Brain microvascular endothelial cell (primary cell): ENCODE data around the gene PHF2.

ENCODE experiments used
- DNase-seq: peaks from one replicate; pipeline ENCODE4 v3.0.0-alpha.2; 2020
- H3K27ac ChIP-seq: fragments of 250-450 bp; sonication (Bioruptor Pico); 2 replicates; pipeline ENCODE4 v1.5.1; 2020; ENCODE audit warnings: mild to moderate bottlenecking, moderate library complexity
- H3K27me3 ChIP-seq: fragments of 250-450 bp; sonication (Bioruptor Pico); replicated peaks from 2 replicates; pipeline ENCODE4 v1.5.1; 2020; ENCODE audit warnings: mild to moderate bottlenecking
- H3K36me3 ChIP-seq: fragments of 250-450 bp; sonication (Bioruptor Pico); replicated peaks from 2 replicates; pipeline ENCODE4 v1.5.1; 2020; ENCODE audit warnings: mild to moderate bottlenecking
- H3K4me3 ChIP-seq: 2 replicates; pipeline ENCODE4 v1.5.1; 2011; ENCODE audit warnings: low read depth, mild to moderate bottlenecking, control low read depth, low read length, moderate library complexity
- in situ Hi-C: cut with HindIII; loops from 2 replicates; pipeline ENCODE4 v1.10.0; 2017; ENCODE audit warnings: low sequenced_read_pairs, low pct_ligation_motif_present
- TF ChIP-seq, protein P1 (sequence below): IDR thresholded peaks from 2 replicates; pipeline ENCODE4 v1.5.1; 2011; ENCODE audit warnings: low read depth, mild to moderate bottlenecking, moderate library complexity, low read length, control low read depth, inconsistent platforms; ENCODE audit errors: missing control alignments

The PHF2 gene

DNA sequence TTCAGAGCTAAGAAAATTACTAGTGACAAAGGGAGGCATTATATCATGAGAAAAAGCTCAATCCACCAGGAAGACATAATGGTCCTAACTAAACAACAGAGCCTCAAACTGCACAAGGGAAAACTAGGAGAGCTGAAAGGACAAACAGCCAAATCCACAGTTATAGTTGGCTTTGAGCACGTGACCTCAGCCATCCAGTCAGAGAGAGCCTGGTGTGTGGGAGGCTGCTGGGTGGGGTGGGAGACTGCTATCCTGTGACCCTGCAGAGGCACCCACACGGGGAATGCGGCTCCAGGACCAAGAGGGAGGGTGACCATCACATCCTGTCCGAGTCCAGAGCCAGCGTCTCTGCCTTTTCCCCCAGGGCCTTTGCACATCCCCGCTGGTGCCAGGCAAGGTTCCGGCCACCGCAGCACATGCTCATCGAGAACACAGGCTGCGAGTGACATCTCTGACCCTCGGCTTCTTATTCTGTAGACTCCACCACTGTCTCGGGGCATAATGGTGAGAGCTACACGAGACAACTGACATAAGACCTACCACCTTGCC is 145.1 kb downstream of the PHF2 start:
- H3K27ac ChIP-seq, result no peak overlapping the region
- in situ Hi-C loops, result no loop called here
- TF ChIP-seq, protein P1, sequence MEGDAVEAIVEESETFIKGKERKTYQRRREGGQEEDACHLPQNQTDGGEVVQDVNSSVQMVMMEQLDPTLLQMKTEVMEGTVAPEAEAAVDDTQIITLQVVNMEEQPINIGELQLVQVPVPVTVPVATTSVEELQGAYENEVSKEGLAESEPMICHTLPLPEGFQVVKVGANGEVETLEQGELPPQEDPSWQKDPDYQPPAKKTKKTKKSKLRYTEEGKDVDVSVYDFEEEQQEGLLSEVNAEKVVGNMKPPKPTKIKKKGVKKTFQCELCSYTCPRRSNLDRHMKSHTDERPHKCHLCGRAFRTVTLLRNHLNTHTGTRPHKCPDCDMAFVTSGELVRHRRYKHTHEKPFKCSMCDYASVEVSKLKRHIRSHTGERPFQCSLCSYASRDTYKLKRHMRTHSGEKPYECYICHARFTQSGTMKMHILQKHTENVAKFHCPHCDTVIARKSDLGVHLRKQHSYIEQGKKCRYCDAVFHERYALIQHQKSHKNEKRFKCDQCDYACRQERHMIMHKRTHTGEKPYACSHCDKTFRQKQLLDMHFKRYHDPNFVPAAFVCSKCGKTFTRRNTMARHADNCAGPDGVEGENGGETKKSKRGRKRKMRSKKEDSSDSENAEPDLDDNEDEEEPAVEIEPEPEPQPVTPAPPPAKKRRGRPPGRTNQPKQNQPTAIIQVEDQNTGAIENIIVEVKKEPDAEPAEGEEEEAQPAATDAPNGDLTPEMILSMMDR, result no peak
- no peak for DNase-seq
- H3K27me3 ChIP-seq, result no peaks in the 10 kb centered on the region
- H3K4me3 ChIP-seq, result no peak overlapping the region
- no peaks in the 10 kb centered on the region for H3K36me3 ChIP-seq

DNA sequence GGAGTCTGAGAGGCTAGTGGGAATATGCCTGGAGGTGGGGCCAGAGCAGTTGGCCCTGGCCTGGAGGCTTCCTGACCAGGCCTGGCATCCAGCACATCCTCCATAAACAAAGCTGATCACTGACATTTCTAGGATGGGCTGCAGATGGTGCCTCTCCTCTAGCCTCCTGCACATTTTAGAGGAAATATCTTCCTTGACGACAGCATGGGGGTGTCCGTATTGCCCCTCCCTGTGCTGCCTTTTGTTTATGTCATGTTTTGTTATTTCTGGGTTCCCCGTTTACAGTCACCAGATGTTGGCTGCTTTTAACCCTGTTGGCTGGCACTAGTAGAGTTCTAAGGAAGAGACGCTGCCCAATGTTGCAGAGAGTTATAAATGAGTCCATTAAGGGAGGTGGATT is 148.5 kb downstream of the PHF2 start:
- Histone ChIP-seq H3K4me3 (no peak overlapping the region), H3K27ac (no peak overlapping the region), H3K27me3 (no peaks in the 10 kb centered on the region), H3K36me3 (no peaks in the 10 kb centered on the region)
- in situ Hi-C loops, result no loop called here
- DNase-seq, result no peak
- TF ChIP-seq, protein P1, result no peak

DNA sequence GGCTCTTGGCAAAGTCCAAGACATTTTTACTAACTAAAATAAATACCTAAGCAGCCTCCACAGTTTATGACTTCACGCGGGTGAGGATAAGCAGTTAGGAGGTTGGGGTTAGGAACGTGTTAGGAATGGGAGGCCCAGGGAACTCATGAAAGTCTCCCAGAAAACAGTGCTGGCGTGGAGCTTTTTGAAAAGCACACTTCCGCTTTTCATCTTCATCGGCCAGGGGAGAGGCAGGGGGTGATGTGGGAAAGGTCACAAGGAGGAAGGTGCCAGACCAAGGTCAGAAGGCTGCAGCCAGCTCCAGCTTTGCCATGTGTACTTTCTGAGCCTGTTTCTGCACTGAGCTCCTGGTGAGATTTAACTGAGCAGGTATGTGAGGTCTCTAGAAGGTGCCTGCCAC is 149.0 kb downstream of the PHF2 start:
- Histone ChIP-seq H3K27ac (no peak overlapping the region), H3K36me3 (no peaks in the 10 kb centered on the region), H3K27me3 (no peaks in the 10 kb centered on the region), H3K4me3 (no peak overlapping the region)
- in situ Hi-C loops, result no loop called here
- TF ChIP-seq, protein P1, result no peak
- DNase-seq, result no peak

DNA sequence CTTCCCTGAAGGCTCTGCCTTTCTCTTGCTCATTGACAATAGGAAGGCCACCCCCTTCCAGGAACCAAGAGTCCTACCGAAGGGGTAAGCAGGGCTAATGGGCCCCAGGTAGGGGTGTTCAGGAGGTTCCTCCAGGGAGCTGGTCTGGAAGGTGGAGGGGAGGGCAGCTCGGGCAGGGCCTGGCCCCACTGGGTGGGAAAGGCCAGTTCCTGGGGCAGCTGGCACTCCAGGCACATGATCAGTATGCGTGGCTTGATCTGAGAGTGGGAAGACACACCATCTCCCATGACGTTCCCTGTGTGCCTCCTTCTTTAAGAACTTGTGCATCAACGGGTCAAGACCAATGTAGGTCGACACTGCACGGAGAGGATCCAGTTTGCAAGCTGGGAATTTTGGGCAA is 149.8 kb downstream of the PHF2 start:
- DNase-seq, result no peak
- TF ChIP-seq, protein P1, result no peak
- Histone ChIP-seq H3K36me3 (no peaks in the 10 kb centered on the region), H3K4me3 (no peak overlapping the region), H3K27ac (no peak overlapping the region), H3K27me3 (no peaks in the 10 kb centered on the region)
- in situ Hi-C loops, result no loop called here
